Measurements from ENCODE around the gene ZGLP1.

Gene ZGLP1

GRCh38 chr19:10268071-10268470 lies 41.5 kb downstream of the ZGLP1 start:
- Histone ChIP-seq H3K36me3 (ENCODE audit: control insufficient read depth, low read length) (peaks cover 17% of the 10 kb centered on the region), H3K4me3 (ENCODE audit: low read length) (no peak overlapping the region), H3K27me3 (ENCODE audit: control insufficient read depth, low read length) (no peaks in the 10 kb centered on the region), H3K27ac (ENCODE audit: low read depth, low read length) (no peak overlapping the region), H3K9me2 (replicated peaks; ENCODE audit: control insufficient read depth, low read length) (no peaks in the 10 kb centered on the region), H3K4me1 (ENCODE audit: control insufficient read depth, low read length) (peaks cover 42% of the 10 kb centered on the region), H3K9me3 (ENCODE audit: control insufficient read depth, insufficient read depth, low read length) (no peaks in the 10 kb centered on the region), H3K79me2 (ENCODE audit: control insufficient read depth, low read length) (peaks cover 25% of the 10 kb centered on the region), H3F3A (ENCODE audit: control insufficient read depth, insufficient read depth) (peaks cover 10% of the 10 kb centered on the region), H4K20me1 (ENCODE audit: control insufficient read depth, insufficient read depth, low read depth, low read length) (peaks cover 8% of the 10 kb centered on the region; the same call in 1 of the 2 replicates), H3K4me2 (ENCODE audit: low read length) (no peak overlapping the region)
- TF ChIP-seq CTCF (IDR thresholded peaks at IDR 0.05; ENCODE audit: low read depth, low read length, poor library complexity, severe bottlenecking) = no peak
- no peak for TF ChIP-seq EZH2phosphoT487 (IDR thresholded peaks at IDR 0.05; ENCODE audit: borderline replicate concordance, low read length)

GRCh38 chr19:10266706-10267105 lies 42.9 kb downstream of the ZGLP1 start:
- Histone ChIP-seq H3K4me1 (ENCODE audit: control insufficient read depth, low read length) (peaks cover 28% of the 10 kb centered on the region), H3F3A (ENCODE audit: control insufficient read depth, insufficient read depth) (0 out of 2 replicates have a peak, but pooled peaks cover 6% of the 10 kb centered on the region)
- TF ChIP-seq EZH2phosphoT487 (IDR thresholded peaks at IDR 0.05; ENCODE audit: borderline replicate concordance, low read length) (no peak), CTCF (IDR thresholded peaks at IDR 0.05; ENCODE audit: low read depth, low read length, poor library complexity, severe bottlenecking) (no peak)

GRCh38 chr19:10262771-10263170 lies 46.8 kb downstream of the ZGLP1 start:
- Histone ChIP-seq H3K27ac (ENCODE audit: low read depth, low read length) (no peak overlapping the region), H3K4me1 (ENCODE audit: control insufficient read depth, low read length) (peaks cover 15% of the 10 kb centered on the region), H3F3A (ENCODE audit: control insufficient read depth, insufficient read depth) (peaks cover 3% of the 10 kb centered on the region; the same call in 1 of the 2 replicates), H3K4me3 (ENCODE audit: low read length) (no peak overlapping the region), H3K4me2 (ENCODE audit: low read length) (no peak overlapping the region), H3K36me3 (ENCODE audit: control insufficient read depth, low read length) (peaks cover 24% of the 10 kb centered on the region), H3K9me2 (replicated peaks; ENCODE audit: control insufficient read depth, low read length) (no peaks in the 10 kb centered on the region), H4K20me1 (ENCODE audit: control insufficient read depth, insufficient read depth, low read depth, low read length) (no peaks in the 10 kb centered on the region), H3K9me3 (ENCODE audit: control insufficient read depth, insufficient read depth, low read length) (no peaks in the 10 kb centered on the region), H3K79me2 (ENCODE audit: control insufficient read depth, low read length) (no peaks in the 10 kb centered on the region), H3K27me3 (ENCODE audit: control insufficient read depth, low read length) (no peaks in the 10 kb centered on the region)
- TF ChIP-seq CTCF (IDR thresholded peaks at IDR 0.05; ENCODE audit: low read depth, low read length, poor library complexity, severe bottlenecking) (no peak), EZH2phosphoT487 (IDR thresholded peaks at IDR 0.05; ENCODE audit: borderline replicate concordance, low read length) (no peak)

More at GRCh38 chr19:10266706-10267105, 42.9 kb downstream of the ZGLP1 start:
- Histone ChIP-seq H4K20me1 (ENCODE audit: control insufficient read depth, insufficient read depth, low read depth, low read length) (no peaks in the 10 kb centered on the region), H3K79me2 (ENCODE audit: control insufficient read depth, low read length) (peaks cover 11% of the 10 kb centered on the region), H3K4me3 (ENCODE audit: low read length) (no peak overlapping the region), H3K4me2 (ENCODE audit: low read length) (no peak overlapping the region), H3K27ac (ENCODE audit: low read depth, low read length) (no peak overlapping the region), H3K9me3 (ENCODE audit: control insufficient read depth, insufficient read depth, low read length) (no peaks in the 10 kb centered on the region), H3K27me3 (ENCODE audit: control insufficient read depth, low read length) (no peaks in the 10 kb centered on the region), H3K9me2 (replicated peaks; ENCODE audit: control insufficient read depth, low read length) (no peaks in the 10 kb centered on the region), H3K36me3 (ENCODE audit: control insufficient read depth, low read length) (peaks cover 5% of the 10 kb centered on the region)
